Right kidney (tissue), 1 donor: Measurements from ENCODE around the gene TMEM132D.

Experiments
- DNase-seq: peaks from one replicate; pipeline ENCODE4 v3.0.0-alpha.2; 2016

TMEM132D gene

GRCh38 chr12:129423041-129423580 lies 480.7 kb downstream of the TMEM132D start:
- DNase-seq, result no peak

- no peak for DNase-seq
Measured at GRCh38 chr12:129413295-129413694, 490.5 kb downstream of the TMEM132D start.

GRCh38 chr12:129409281-129409680 lies 494.5 kb downstream of the TMEM132D start:
- no peak for DNase-seq

- no peak for DNase-seq
Measured at GRCh38 chr12:129404556-129404955, 499.3 kb downstream of the TMEM132D start.

GRCh38 chr12:129401572-129401971 lies 502.3 kb downstream of the TMEM132D start:
- no peak for DNase-seq

- DNase-seq, result no peak
Measured at GRCh38 chr12:129394177-129394825, 509.5 kb downstream of the TMEM132D start.

GRCh38 chr12:129393357-129393937 lies 510.4 kb downstream of the TMEM132D start:
- no peak for DNase-seq

GRCh38 chr12:129385637-129385990 lies 518.2 kb downstream of the TMEM132D start:
- no peak for DNase-seq

- DNase-seq, result no peak
Measured at GRCh38 chr12:129383956-129384355, 519.9 kb downstream of the TMEM132D start.

GRCh38 chr12:129381715-129382114 lies 522.1 kb downstream of the TMEM132D start:
- no peak for DNase-seq

- DNase-seq, result no peak
Measured at GRCh38 chr12:129379076-129379804, 524.6 kb downstream of the TMEM132D start.

GRCh38 chr12:129378496-129378895 lies 525.3 kb downstream of the TMEM132D start:
- no peak for DNase-seq

- DNase-seq, result no peak
Measured at GRCh38 chr12:129373746-129374145, 530.1 kb downstream of the TMEM132D start.

- no peak for DNase-seq
Measured at GRCh38 chr12:129372876-129373275, 530.9 kb downstream of the TMEM132D start.

- no peak for DNase-seq
Measured at GRCh38 chr12:129372348-129372747, 531.5 kb downstream of the TMEM132D start.

GRCh38 chr12:129371268-129371667 lies 532.6 kb downstream of the TMEM132D start:
- DNase-seq, result no peak

- DNase-seq, result no peak
Measured at GRCh38 chr12:129366656-129367055, 537.2 kb downstream of the TMEM132D start.

GRCh38 chr12:129363041-129363440 lies 540.8 kb downstream of the TMEM132D start:
- no peak for DNase-seq

GRCh38 chr12:129357233-129357632 lies 546.6 kb downstream of the TMEM132D start:
- DNase-seq, result no peak

- no peak for DNase-seq
Measured at GRCh38 chr12:129351481-129351880, 552.3 kb downstream of the TMEM132D start.

- no peak for DNase-seq
Measured at GRCh38 chr12:129339336-129339735, 564.5 kb downstream of the TMEM132D start.

GRCh38 chr12:129337413-129337812 lies 566.4 kb downstream of the TMEM132D start:
- no peak for DNase-seq

GRCh38 chr12:129335773-129336172 lies 568.1 kb downstream of the TMEM132D start:
- DNase-seq, result no peak

GRCh38 chr12:129332286-129332685 lies 571.5 kb downstream of the TMEM132D start:
- no peak for DNase-seq
